H1 (cell line): ENCODE data around the gene RAPGEF1. TPM values are rescaled to one million over a fixed set of nuclear protein-coding genes. Genes with fewer than 3 reads are reported as not detected.

Experiments
- CBX8 ChIP-seq: fragments of 300-800, 300-1000 bp; sonication (generic); IDR thresholded peaks from 2 replicates; pipeline ENCODE4 v1.7.1; 2016; ENCODE audit warnings: low read depth, low read length, borderline replicate concordance
- FOSL1 ChIP-seq: IDR thresholded peaks from 2 replicates; pipeline ENCODE4 v1.6.1; 2011; ENCODE audit warnings: mild to moderate bottlenecking, low read depth, low read length, moderate library complexity; ENCODE audit not compliant: insufficient read depth
- GTF2F1 ChIP-seq: IDR thresholded peaks from 2 replicates; pipeline ENCODE4 v1.6.1; 2012; ENCODE audit warnings: low read depth, low read length, improper control_type of control experiment, borderline replicate concordance
- HDAC6 ChIP-seq: IDR thresholded peaks from one replicate; pipeline ENCODE4 v1.7.1; 2012; ENCODE audit warnings: low read depth, mild to moderate bottlenecking, inconsistent platforms, low read length, moderate library complexity
- KDM1A ChIP-seq: fragments of 200-600, 300-600 bp; sonication (generic); IDR thresholded peaks from 2 replicates; pipeline ENCODE4 v1.7.1; 2016; ENCODE audit warnings: mild to moderate bottlenecking, low read length, borderline replicate concordance
- MAFK ChIP-seq: IDR thresholded peaks from 2 replicates; pipeline ENCODE4 v1.6.1; 2012; ENCODE audit warnings: low read depth, mild to moderate bottlenecking, improper control_type of control experiment, low read length
- YY1 ChIP-seq: IDR thresholded peaks from 2 replicates; pipeline ENCODE4 v1.6.1; 2011; ENCODE audit warnings: low read depth, mild to moderate bottlenecking, low read length
- polyA plus RNA-seq, 7 experiments: library from polyadenylated mRNA; depleted of rRNA in 3 of 7; stranded (reverse) in 5 of 7; unstranded in 2 of 7; fragments of >200 nt in 5 of 7; fragments of 200-250 nt in 2 of 7; gene quantifications; 1 replicate in 5 of 7; 2 replicates in 1 of 7; 4 replicates in 1 of 7; pipeline versions ENCODE4 v1.2.1 to v1.2.3, GENCODE V29; 2011 to 2013; ENCODE audit warnings: missing spikeins in 2 of 7, mixed read lengths in 2 of 7
- total RNA-seq: library from RNA; stranded (reverse); fragmentation: NEBNext Ultra II Directional; extraction: Animal tissue kit (Norgen Biotek cat#: 25700); gene quantifications from 2 replicates; pipeline ENCODE4 v1.2.1, GENCODE V29; 2021
- TF ChIP-seq, protein P1 (sequence below): IDR thresholded peaks from 2 replicates; pipeline ENCODE4 v1.6.1; 2011; ENCODE audit warnings: low read depth, mild to moderate bottlenecking, low read length; ENCODE audit not compliant: insufficient read depth

Gene RAPGEF1
- total and polyA plus RNA-seq, 2 of the 8 experiments (the other 6 are each of a cell fraction or from before 2014, with no cell fraction given), result 29.7 to 78.9 TPM

DNA sequence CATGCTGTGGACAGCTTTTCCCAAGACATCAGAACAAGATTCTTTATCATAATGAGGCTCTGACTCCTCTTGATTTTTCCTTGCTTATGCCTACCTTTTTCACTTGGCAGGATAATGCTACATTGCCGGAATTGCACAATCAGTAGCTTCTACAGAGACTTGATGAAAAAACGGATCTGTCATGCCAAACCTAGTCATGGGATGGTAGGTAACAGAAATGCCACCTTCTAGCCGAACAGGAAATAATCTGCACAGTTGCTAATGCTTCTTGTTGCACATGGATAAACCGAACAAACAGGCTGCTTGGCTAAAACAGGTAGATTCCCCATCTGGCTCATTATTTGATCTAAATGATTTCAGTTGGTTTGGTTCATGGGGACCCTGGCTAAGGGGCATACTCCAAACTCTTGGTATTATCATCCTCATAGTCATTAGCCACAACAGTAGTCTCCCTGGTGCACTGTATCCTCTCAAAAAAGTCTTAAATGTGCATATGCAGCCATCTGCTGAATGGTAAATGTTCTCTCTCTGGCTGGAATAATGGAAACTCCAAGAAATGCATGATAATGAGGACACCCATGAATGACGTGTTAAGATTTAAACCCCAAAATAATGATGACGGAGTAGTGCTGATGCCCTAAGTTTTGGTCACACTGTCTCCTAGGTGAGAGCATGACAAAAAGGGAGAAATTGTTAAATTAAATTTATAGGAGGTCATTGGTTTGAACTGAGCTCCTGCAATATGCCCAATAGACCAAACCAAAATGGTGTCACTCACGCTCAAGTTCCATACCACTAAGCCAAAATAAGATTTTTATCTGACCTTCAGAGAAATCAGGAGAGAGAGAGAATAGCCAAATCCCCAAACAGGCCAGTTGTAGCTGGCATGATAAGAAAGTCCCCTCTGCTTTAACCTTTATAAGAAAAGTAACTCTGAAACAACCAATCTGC, 47.0 kb downstream of the RAPGEF1 start (continued):
- TF ChIP-seq, protein P1, sequence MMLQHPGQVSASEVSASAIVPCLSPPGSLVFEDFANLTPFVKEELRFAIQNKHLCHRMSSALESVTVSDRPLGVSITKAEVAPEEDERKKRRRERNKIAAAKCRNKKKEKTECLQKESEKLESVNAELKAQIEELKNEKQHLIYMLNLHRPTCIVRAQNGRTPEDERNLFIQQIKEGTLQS, result no peak
- TF ChIP-seq YY1 (no peak), CBX8 (no peak), GTF2F1 (no peak), MAFK (no peak), FOSL1 (no peak), HDAC6 (no peak), KDM1A (no peak)
